GM21423 (cell line): Measurements from ENCODE around the gene GNB4.
A peak's percentile ranks its signal among the peaks of the same experiment; 100 is the strongest.

Source experiments
- ATAC-seq: cut with Tn5 transposase; IDR thresholded peaks from one replicate; pipeline ENCODE4 v1.9.1; 2021; ENCODE audit warnings: mild to moderate bottlenecking, moderate library complexity; ENCODE audit not compliant: unreplicated experiment

GNB4 gene

DNA sequence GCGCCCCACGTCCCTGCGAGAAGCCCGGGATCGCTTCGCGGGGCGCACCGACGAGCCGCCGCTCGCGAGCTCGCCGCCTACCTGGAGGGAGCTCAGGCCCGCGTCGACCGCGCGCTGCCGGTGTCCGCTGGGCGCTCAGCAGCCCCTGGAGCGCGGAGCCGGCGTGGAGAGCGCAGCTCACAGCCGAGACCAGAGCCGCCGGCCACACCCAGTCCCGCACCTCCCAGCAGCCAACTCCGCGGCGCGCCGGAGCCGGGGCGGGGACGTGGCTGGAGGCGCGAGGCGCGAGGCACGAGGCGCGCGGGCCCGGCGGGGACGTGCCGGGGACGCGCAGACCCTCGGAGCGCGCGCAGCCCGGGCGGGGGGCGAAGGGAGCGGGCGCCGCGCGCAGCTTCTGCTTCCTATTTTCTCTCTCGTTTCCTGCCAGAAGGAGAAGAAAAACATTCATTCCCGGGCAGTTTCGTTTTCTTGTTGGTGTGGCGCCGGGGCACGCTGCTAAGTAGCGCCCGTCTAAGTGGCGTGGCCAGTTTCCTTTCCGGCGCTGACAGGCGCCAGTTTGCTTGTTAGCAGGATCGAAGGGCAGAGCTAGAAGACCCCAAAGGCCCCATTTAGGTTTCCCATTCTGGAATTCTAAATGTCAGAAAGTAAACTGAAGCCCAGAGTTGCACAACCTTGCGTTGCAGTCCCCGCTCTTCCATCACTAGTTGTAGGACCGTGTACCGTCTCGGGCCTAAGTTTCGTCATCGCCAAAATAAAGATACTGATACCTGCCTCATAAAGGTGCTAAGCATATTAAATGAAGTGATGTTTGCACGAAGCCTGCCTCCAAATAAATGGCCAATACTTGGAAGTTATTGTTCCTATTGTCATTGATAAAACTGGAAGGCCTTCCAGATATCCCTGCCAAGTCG is at the start of gene GNB4:
Gene GNB4 (minus strand): TSS at position 206 of the 911 bp plus-strand sequence. CDS start 25,270 bp downstream, outside the sequence.
- peak; percentile 80 for ATAC-seq

DNA sequence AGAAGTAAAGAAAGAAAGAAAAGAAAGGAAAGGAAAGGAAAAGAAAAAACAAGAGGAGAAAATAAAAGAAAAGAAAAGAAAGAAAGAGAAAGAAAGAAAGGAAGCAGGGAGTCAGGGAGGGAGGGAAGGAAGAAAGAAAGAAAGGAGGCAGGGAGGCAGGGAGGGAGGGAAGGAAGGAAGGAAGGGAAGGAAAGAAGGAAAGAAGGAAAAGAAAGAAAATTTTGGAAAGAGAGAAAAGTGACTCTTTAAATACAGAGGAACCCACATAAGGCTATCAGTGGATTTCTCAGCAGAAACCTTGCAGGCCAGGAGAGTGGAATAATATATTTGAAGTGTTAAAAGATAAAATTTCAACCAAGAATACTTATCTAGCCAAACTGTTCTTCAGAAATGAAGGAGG is 44.2 kb upstream of the GNB4 start:
- no peak for ATAC-seq

DNA sequence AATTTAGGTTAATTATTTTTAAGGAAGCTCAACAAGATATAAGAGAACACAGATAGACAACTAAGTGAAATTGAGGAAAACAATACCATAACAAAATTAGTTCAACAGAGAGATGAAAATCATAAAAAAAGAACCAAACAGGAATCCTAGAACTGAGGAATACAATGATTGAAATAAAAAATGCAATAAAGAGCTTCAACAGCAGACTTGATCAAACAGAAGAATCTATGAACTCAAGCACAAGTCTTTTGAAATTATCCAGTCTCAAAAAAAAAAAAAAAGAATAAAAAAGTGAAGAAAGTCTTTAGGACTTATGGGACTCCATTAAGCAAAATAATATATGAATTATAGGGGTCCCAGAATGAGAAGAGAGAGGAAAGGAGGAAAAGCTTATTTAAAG is 42.0 kb upstream of the GNB4 start:
- ATAC-seq, result no peak

DNA sequence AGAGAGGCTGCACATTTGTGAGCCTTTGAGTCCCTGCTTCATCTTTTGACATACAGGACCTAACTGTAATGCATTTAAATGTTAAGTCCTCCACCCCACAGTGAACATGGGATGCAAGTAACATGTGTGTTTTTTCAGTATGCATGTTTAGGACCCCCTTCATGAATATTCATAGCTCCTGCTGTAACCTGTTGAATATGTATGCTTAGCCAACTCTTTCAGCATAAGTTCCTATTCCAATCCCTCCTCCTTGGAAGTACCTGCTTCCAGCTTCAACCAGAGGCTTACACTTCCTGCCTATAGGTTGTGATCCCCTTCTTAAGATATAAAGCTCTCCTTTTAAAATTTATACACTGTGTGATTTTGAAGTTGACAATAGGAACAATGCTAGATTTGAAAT is 36.9 kb upstream of the GNB4 start:
- ATAC-seq, result no peak

DNA sequence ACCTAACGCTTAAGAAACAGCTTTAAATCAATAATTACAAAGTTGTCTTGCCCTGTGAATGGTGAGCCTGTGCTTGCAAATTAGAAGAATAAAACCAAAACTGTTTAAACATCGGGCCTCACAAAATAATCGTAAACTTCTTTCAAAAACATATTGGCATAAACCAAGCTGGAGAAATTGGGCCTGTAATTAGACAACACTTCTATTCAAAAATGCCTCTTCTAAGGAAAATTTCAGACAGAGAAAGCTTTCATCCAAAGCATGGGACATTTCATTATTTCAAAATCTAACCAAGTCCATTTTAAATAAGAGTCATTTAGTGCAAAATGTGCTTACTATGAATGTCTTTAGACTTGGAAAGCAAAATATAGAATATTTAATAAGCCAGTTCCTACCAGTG is 35.5 kb upstream of the GNB4 start:
- no peak for ATAC-seq

DNA sequence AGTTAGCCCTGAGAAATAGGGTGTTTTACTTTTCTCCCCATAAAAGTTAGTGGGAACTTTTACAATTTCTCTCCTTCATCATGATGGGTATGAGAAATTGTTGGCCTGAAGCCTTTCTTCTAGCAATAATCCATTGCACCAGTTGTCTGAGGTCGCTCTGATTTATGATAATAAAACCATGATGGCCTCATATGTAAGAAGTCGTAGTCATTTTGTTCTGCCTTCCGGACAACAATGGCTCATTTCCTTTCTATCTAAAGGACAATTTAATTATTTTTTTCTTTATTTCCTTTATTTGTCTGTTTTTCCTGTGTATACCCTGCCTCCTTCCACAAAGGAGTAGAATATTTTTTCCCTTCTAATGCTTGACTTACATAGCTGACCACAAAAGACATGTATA is 31.6 kb upstream of the GNB4 start:
- ATAC-seq, result no peak

DNA sequence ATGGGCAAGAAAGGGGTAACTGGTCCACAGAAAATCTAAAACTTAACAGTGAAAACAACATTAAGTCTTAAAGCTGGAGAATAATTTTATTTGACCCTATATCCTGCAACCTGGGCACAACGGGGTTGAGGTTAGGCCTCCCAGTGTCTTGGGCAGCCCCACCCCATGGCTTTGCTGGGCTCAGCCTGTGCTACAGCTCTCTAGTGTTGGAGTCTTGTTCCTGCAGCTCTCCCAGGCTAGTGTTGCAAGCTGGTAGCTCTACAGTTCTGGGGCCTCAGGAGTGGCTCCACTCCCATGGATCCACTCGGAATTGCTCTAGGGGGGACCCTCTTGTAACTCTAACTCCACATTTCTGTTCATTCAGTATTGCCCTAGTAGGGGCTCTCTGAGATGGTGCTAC is 24.9 kb upstream of the GNB4 start:
- ATAC-seq, result no peak

DNA sequence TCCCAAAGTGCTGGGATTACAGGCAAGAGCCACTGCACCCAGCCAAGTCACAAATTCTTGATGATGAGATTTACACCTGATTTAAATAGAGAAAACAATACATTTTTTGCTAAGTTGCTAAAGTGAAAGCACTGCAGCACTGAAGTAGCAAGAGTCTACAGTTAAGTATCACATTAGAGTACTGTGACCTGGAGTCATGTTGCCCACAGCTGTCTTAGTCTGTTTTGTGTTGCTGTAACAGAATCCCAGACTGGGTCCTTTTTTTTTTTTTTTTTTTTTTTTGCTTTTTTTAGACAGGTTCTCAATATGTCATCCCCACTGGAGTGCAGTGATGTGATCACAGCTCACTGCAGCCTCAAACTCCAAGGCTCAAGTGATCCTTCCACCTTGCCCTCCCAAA is 23.2 kb upstream of the GNB4 start:
- no peak for ATAC-seq

DNA sequence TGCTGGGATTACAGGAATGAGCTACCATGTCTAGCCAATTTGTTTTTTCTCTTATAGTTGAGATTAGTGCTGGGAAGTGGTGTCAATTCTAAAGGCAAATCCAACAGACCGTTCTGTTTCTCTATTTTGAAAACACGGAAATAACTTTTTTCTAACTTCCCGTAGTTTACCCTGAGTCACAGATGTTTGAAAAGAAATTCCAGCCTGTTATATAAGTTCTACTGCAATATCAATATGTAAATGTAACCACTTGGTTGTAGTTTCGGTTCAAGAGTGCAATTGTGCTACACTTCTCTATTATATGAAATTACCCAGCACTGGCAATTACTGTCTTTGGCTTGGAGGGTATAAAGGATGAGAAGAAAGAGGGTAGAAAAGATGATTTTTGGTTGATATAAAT is 22.3 kb upstream of the GNB4 start:
- ATAC-seq, result no peak

DNA sequence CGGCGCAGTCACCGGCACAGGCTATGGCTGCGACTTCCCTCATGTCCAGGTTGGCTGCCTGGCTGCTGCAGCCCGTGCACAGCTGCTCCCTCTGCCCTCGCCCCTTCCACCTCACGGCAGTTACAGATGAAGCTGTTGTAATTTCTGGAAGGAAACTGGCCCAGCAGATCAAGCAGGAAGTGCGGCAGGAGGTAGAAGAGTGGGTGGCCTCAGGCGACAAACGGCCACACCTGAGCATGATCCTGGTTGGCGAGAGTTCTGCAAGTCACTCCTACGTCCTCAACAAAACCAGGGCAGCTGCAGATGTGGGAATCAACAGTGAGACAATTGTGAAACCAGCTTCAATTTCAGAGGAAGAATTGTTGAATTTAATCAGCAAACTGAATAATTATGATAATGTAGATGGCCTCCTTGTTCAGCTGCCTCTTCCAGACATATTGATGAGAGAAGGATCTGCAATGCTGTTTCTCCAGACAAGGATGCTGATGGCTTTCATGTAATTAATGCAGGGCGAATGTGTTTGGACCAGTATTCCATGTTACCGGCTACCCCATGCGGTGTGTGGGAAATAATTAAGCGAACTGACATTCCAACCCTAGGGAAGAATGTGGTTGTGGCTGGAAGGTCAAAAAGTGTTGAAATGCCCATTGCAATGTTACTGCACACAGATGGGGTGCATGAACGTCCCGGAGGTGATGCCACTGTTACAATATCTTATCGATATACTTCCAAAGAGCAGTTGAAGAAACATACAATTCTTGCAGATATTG is 13.2 kb upstream of the GNB4 start:
- no peak for ATAC-seq

DNA sequence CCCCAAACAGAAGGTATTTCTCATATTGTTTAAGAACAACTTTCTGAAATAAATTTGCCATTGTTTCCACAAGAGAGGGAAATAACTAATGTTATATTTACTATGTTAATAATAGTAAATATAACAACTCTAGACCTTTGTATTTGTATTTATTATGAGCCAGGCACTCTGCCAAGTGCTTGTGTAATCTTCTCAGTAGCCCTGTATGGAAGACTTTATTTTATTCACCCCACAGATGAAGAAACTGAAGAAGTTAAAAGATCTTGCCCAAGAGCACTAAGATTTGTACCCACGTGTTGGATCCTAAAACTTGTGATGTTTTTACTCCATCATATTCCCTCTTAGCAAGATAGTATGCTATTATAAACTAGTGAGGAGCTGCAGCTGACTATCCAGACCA is 12.0 kb upstream of the GNB4 start:
- ATAC-seq, result no peak

DNA sequence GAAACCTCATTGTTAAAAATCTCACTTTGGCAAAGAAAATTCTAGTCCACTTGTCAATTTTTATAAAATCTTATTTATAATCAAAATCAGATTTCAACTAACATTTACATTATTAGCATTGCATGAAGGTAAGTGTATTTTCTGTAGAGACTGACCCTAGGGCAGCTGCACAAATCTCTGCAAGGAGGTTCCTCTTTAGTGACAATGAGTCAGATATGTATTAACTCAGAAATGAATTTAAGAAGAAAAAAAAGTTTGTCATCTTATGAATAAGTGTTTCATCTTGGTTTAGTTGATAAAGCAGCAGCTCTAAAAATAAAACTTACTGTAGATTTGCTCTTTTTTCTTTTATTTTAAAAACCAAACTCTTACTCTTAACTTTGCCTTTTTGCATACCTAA is 9.0 kb upstream of the GNB4 start:
- no peak for ATAC-seq

DNA sequence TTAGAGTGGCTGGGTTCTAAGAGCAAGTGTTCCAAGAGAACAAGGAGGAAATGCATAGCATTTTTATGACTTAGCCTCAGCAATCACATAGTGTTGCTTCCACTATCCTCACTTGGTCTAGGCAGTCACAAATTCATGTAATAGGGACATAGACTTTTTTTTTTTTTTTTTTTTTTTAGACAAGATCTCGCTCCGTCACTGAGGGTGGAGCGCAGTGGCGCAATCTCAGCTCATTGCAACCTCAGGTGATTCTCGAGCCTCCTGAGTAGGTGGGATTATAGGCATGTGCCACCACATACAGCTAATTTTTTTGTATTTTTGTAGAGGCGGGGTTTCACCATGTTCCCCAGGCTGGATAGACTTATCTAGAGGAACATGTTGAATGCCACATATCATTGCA is 4.7 kb upstream of the GNB4 start:
- ATAC-seq, result no peak

DNA sequence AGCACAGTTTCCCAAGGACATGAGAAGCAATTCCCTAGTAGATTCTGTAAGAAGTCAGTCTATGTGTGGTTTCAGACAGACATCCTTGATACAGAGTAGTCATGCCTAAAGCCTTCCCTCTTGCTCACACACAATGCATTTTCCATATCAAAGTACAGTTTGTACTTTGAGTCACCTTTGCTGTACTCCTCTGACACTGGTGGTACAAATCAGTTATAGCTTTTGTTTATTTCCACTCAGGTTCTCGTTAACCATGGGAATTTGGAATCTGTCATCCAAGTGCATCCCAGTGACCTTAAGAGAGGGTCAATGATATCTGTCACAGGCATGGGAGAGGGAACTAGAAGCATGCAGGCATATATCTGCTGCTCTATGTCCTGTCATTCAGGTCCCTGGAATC is 3.6 kb upstream of the GNB4 start:
- no peak for ATAC-seq

DNA sequence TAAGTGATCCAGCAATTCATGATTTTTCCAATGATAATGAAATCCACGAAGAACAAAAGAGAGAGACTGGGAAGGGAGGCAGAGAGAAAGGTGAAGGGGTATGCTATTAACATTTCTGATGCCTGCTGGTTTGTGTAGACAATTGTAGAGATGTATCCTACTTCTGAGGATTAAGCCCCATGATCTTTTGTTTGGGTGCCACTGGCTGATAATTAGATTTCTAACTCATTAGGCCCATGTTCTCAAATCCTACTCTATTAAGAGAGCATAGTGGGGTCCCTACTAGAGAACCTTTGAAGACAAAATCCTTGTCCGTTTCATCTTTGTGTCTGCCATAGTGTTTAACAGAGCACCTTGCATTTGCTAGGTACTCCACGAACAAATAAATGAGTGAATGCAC is 2.7 kb upstream of the GNB4 start:
- ATAC-seq, result no peak

DNA sequence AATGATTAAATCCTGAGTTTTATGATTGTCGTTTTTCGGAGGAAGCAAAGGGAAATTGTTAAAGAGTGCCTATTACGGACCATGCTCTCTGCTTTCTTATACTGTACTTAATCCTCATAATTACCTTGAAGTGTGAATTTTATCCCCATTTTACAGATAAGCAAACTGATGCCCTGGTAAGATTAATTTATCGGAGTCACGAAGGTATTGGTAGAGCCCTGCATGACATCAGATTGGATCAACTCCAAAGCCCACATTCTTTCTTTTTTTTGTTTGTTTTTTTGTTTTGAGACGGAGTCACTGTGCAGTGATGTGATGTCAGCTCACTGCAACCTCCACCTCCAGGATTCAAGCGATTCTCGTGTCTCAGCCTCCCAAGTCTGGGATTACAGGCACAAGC is 1.6 kb upstream of the GNB4 start:
- no peak for ATAC-seq

DNA sequence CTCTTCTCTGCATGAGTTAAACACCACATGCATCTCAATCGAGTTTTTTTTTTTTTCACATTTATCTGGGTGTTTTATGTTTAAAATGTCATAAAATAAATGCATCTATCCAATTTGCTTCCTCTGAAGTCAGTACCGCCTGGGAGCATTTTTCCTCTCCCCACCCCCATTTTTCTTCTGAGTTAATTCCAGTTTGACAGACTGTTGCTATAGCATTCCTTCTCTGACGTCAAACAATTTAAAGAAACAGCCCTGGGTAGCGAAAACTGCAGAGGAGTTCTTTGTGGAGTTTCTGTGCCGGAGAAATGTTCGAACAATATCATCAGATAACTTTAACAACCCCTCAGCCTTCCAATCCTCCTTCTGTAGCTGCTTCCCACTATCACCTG is 900 bp upstream of the GNB4 start:
- ATAC-seq, result no peak

DNA sequence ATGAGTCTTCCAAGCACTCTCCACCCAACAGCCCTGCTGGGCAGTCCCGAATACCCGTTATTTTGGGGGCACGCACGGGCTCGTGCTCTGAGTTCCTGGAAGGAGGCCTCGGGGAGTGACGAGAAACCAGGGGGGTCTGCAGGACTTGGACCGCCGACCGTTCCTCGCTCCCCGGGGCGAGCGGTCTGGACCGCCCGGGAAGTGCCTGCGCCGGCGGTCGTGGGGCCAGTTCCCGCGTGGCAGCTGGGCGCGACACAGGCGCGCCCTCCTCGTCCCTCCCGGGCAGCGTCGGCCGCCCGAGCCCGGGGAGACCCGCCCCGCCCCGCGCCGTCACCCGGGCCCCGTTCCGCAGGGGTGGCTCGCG is 387 bp downstream of the GNB4 start:
- ATAC-seq, result peak; percentile 41

DNA sequence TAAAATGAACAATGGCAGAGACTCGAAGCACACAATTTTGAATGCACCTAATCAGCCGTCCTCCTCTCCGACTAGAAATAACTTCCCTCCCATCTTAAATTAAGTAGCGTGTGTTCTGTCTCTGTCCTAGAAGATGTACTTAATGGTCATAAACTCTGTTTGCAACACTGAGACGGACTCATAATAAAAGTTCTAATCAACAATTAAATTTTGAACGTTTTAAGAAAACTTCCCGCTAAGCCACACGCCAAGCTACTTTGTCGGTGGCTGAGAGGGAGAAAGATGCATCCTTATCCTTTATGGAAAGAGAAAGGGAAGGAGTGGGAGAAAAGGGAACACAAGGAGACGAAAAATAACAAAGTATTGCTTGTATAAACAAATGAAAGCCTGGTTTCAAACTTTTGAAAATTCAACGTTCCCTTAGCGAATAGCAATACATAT is 989 bp downstream of the GNB4 start:
- no peak for ATAC-seq

DNA sequence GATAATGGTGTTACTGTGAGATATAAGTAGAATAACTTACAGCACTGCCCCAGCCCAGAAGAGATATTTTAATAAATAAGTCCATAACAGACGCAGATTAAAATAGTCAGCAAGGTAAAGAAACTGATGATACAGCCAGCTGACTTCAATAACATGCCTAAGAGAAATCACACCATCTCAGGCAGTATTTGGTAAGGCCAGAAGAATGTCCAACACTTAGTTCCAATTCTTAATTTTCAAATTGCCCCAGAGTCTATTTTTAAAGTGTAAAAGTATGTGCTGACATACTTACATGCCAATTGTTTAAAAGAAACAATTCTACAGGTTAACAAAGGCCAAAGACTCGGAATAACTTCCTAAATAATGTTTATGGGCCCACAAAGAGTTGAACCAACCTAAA is 1.6 kb downstream of the GNB4 start:
- ATAC-seq, result no peak

DNA sequence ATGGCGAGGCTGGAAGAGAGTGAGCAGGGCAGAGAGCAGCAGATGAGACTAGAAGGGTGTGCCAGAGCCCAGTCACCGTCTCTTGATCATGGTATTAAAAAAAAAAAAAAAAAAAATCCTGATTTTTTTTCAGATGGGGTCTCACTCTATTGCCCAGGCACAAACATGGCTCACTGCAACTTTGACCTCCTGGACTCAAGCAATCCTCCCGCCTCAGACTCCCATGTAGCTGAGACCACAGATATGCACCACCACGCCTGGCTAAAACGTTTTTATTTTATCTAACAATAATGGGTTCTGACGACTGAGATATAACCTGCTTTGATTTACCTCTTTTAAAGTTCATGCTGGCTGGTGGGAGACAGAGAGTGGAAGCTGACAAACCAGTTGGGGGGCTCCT is 4.0 kb downstream of the GNB4 start:
- no peak for ATAC-seq

DNA sequence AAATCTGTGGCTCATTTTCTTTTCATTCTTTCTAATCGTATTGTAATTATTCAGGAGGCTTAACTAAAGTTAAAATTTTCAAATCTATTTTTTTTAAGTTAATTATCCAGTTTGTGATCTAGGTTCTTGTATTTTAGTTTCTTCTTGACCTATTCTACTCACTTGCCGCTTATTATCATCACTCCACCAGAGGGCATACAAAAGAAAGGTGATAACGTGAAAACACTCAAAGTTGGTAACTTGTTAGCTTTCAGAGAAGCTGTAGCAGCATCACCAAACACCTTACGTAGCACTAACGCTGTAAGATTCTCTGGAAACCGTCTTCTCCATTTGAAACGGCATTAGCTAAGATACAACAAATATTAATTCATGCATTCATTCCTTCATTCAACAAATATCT is 4.8 kb downstream of the GNB4 start:
- ATAC-seq, result no peak
